ENCODE data around the gene CKAP5. TPM values are rescaled to one million over a fixed set of nuclear protein-coding genes. Genes with fewer than 3 reads are reported as not detected.

The CKAP5 gene
- total RNA-seq (45.4 TPM), polyA plus RNA-seq (10 to 100 TPM in 3 of 4 donors, 1 to 10 TPM in 1; 8.7 to 14.1 (median 12.2) TPM)

DNA sequence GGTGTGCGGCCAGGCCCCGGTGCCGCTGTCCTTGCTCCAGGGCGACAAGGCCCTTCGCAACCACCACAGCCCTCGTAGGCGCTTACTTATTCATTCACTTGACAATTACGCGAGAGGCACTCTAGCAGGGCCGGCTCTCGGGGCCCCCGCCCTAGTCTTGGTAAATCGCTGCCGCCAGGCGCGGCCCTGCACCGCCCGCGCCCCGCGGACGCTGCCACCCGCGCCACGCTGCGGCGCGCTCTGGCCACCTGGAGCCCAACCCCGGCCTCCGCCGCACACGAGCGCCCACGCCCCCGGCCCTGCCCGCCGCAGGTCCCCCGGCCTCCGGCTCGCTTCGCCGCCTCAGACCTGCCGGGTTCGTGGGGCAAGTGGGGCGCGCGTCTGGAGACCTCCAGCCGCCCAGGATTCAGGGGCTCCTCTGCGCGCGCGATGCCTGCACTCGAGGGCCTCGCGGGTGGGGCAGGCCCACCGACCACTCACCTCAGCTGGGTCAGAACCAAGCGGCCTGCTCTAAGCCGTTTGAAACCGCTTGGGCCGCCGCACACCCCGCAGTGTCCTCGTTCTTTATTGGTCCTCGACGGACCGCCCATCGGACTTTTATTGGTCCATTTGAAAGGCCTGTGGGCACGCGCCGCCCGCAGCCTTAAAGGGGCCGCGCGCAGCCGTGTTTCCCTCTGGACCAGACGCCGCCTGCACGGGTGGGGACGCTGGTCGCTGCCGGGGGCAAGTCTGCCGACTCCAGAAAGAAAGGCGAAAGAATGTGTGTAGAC is at the start of gene CKAP5:
Gene CKAP5, minus strand, starts transcription at position 541 of the 770 bp plus-strand sequence. CDS start 25,049 bp downstream, outside the sequence.
- ATAC-seq (ENCODE audit: low read depth in 2 of 2): peak; percentile 90 to 93

DNA sequence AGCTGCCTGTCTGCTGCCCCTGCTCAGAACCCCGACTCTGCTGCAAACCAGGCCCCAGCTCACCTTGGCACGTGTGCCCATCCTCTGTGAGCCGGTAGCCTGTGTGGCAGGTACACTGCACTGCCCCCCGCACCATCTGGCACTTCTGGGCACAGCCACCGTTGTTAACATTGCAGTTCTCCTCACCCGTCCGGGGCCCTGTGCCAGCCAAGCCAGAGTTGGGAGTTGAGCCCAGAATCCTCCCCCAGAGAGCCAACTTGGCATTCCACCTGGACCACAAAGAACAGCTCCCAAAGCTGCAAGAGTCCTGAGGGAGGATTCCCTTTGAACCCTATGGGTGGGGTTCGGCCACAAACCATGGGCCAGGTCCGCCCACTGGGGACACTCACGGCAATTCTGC is 49.7 kb upstream of the CKAP5 start:
- Mint-ChIP-seq H3K9me3 (no peaks in the 10 kb centered on the region), H3K27ac (no peak overlapping the region), H3K36me3 (no peaks in the 10 kb centered on the region), H3K4me1 (no peaks in the 10 kb centered on the region), H3K27me3 (no peaks in the 10 kb centered on the region), H3K4me3 (no peak overlapping the region)
- DNase-seq (no peak), ATAC-seq (ENCODE audit: low read depth in 2 of 2) (no peak)
- Histone ChIP-seq H3K4me3 (ENCODE audit: low read depth, low read length) (no peak overlapping the region), H3K27ac (ENCODE audit: insufficient read depth, low read length, poor library complexity, severe bottlenecking) (no peak overlapping the region), H3K36me3 (ENCODE audit: control insufficient read depth, insufficient read depth, low read length) (no peaks in the 10 kb centered on the region), H3K4me1 (ENCODE audit: control insufficient read depth, insufficient read depth, low read length, poor library complexity, severe bottlenecking) (no peaks in the 10 kb centered on the region), H3K9me3 (ENCODE audit: control insufficient read depth in 2 of 2, low read length in 2 of 2) (no peaks in the 10 kb centered on the region), H3K27me3 (ENCODE audit: control insufficient read depth, insufficient read depth, low read length) (no peaks in the 10 kb centered on the region)

More for the DNA sequence above, at the start of gene CKAP5:
- Mint-ChIP-seq H3K9me3 (peaks cover 0 to 1% (median 0%) of the 10 kb centered on the region in 7 donors), H3K36me3 (no peaks in the 10 kb centered on the region), H3K27me3 (peaks cover 10% of the 10 kb centered on the region), H3K27ac (peak within 1 kb of the TSS; percentile 91 to 97 (median 95)), H3K4me3 (peak within 1 kb of the TSS; percentile 94 to 99 (median 96)), H3K4me1 (peaks cover 10 to 47% (median 34%) of the 10 kb centered on the region in 4 donors)
- Histone ChIP-seq H3K27me3 (ENCODE audit: control insufficient read depth, insufficient read depth, low read length) (no peaks in the 10 kb centered on the region), H3K36me3 (ENCODE audit: control insufficient read depth, insufficient read depth, low read length) (no peaks in the 10 kb centered on the region), H3K4me3 (ENCODE audit: low read depth, low read length) (peak within 1 kb of the TSS; percentile 84), H3K27ac (ENCODE audit: insufficient read depth, low read length, poor library complexity, severe bottlenecking) (peak within 1 kb of the TSS; percentile 70), H3K4me1 (ENCODE audit: control insufficient read depth, insufficient read depth, low read length, poor library complexity, severe bottlenecking) (peaks cover 19% of the 10 kb centered on the region), H3K9me3 (ENCODE audit: control insufficient read depth in 2 of 2, low read length in 2 of 2) (no peaks in the 10 kb centered on the region)
- DNase-seq: peak; percentile 81 to 93 (median 86)

DNA sequence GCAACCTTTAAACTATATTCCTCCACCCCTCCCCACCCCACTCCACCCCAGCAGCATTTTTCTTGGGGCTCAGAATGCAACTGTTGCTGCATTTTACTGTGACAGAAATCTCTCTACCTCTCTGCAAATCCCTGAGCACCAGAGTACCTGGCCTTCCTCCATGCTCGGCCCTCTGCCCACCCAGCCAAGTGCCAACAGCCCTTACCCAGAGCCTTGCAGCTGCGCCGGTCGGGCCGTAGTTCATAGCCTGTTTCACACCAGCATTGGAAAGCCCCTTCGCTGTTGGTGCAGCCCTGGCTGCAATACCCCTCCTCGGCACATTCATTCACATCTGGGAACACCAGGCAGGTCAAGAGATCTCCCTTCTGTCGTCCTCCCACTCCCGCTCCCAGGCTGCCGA is 48.9 kb upstream of the CKAP5 start:
- peaks cover 0 to 2% (median 0%) of the 10 kb centered on the region in 7 donors for H3K9me3 Mint-ChIP-seq
- Histone ChIP-seq H3K4me1 (ENCODE audit: control insufficient read depth, insufficient read depth, low read length, poor library complexity, severe bottlenecking) (no peaks in the 10 kb centered on the region), H3K9me3 (ENCODE audit: control insufficient read depth in 2 of 2, low read length in 2 of 2) (no peaks in the 10 kb centered on the region), H3K36me3 (ENCODE audit: control insufficient read depth, insufficient read depth, low read length) (no peaks in the 10 kb centered on the region), H3K27me3 (ENCODE audit: control insufficient read depth, insufficient read depth, low read length) (no peaks in the 10 kb centered on the region), H3K27ac (ENCODE audit: insufficient read depth, low read length, poor library complexity, severe bottlenecking) (no peak overlapping the region), H3K4me3 (ENCODE audit: low read depth, low read length) (no peak overlapping the region)
- no peak overlapping the region for H3K4me3 Mint-ChIP-seq
- no peaks in the 10 kb centered on the region for H3K4me1 Mint-ChIP-seq
- ATAC-seq (ENCODE audit: low read depth in 2 of 2) (no peak), DNase-seq (no peak)
- no peaks in the 10 kb centered on the region for H3K27me3 Mint-ChIP-seq
- no peak overlapping the region for H3K27ac Mint-ChIP-seq
- H3K36me3 Mint-ChIP-seq: no peaks in the 10 kb centered on the region

DNA sequence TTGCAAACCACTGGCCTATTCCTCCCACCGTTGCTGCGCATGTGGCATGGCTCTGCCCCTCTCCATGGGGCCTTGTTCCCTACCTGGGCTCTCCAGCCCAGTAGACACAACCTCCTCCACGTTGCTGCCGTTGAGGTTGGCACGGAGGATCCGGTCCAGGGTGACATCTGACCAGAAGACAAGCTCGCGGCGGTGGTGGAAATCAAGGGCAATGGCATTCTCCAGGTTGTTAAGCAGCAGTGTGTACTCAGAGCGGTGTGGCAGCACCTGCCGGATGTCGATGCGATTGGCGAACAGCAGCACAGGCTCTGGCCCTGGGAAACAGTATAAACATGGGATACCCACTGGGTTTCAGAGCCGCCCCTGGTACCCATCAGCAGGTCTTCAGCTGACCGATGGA is 48.4 kb upstream of the CKAP5 start:
- no peak overlapping the region for H3K4me3 Mint-ChIP-seq
- no peaks in the 10 kb centered on the region for H3K36me3 ChIP-seq (ENCODE audit: control insufficient read depth, insufficient read depth, low read length)
- H3K4me3 ChIP-seq (ENCODE audit: low read depth, low read length): no peak overlapping the region
- H3K9me3 ChIP-seq (ENCODE audit: control insufficient read depth in 2 of 2, low read length in 2 of 2): no peaks in the 10 kb centered on the region
- H3K27me3 ChIP-seq (ENCODE audit: control insufficient read depth, insufficient read depth, low read length): no peaks in the 10 kb centered on the region
- H3K9me3 Mint-ChIP-seq: peaks cover 0 to 2% (median 0%) of the 10 kb centered on the region in 7 donors
- H3K4me1 Mint-ChIP-seq: peaks cover 0 to 3% (median 0%) of the 10 kb centered on the region in 4 donors
- no peaks in the 10 kb centered on the region for H3K4me1 ChIP-seq (ENCODE audit: control insufficient read depth, insufficient read depth, low read length, poor library complexity, severe bottlenecking)
- ATAC-seq (ENCODE audit: low read depth in 2 of 2) (no peak), DNase-seq (no peak)
- H3K27ac ChIP-seq (ENCODE audit: insufficient read depth, low read length, poor library complexity, severe bottlenecking): no peak overlapping the region
- H3K27ac Mint-ChIP-seq: no peak overlapping the region
- H3K27me3 Mint-ChIP-seq: peaks cover 4% of the 10 kb centered on the region
- no peaks in the 10 kb centered on the region for H3K36me3 Mint-ChIP-seq

DNA sequence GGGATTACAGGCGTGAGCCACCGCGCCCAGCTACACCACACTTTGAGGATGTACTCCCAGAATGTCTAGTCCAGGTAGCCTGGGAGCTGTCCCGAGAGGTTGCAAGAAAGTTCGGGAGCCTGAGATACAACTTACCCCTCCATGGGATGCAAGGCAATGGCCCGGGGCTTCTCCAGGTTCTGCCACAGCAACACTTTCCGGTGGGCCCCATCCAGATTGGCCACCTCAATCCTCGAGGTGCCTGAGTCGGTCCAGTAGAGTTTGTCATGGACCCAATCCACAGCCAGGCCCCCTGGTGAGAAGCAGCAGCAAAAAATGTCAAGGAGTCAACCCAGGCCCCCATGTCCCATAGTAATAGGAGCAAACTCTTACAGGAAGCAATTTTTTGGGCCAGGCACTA is 46.8 kb upstream of the CKAP5 start:
- H3K27ac Mint-ChIP-seq: no peak overlapping the region
- H3K36me3 Mint-ChIP-seq: no peaks in the 10 kb centered on the region
- Histone ChIP-seq H3K4me3 (ENCODE audit: low read depth, low read length) (no peak overlapping the region), H3K27ac (ENCODE audit: insufficient read depth, low read length, poor library complexity, severe bottlenecking) (no peak overlapping the region), H3K36me3 (ENCODE audit: control insufficient read depth, insufficient read depth, low read length) (no peaks in the 10 kb centered on the region), H3K27me3 (ENCODE audit: control insufficient read depth, insufficient read depth, low read length) (no peaks in the 10 kb centered on the region), H3K4me1 (ENCODE audit: control insufficient read depth, insufficient read depth, low read length, poor library complexity, severe bottlenecking) (no peaks in the 10 kb centered on the region), H3K9me3 (ENCODE audit: control insufficient read depth in 2 of 2, low read length in 2 of 2) (no peaks in the 10 kb centered on the region)
- ATAC-seq (ENCODE audit: low read depth in 2 of 2) (no peak), DNase-seq (no peak)
- H3K9me3 Mint-ChIP-seq: peaks cover 0 to 2% (median 0%) of the 10 kb centered on the region in 7 donors
- peaks cover 0 to 3% (median 0%) of the 10 kb centered on the region in 4 donors for H3K4me1 Mint-ChIP-seq
- no peak overlapping the region for H3K4me3 Mint-ChIP-seq
- peaks cover 9% of the 10 kb centered on the region for H3K27me3 Mint-ChIP-seq

DNA sequence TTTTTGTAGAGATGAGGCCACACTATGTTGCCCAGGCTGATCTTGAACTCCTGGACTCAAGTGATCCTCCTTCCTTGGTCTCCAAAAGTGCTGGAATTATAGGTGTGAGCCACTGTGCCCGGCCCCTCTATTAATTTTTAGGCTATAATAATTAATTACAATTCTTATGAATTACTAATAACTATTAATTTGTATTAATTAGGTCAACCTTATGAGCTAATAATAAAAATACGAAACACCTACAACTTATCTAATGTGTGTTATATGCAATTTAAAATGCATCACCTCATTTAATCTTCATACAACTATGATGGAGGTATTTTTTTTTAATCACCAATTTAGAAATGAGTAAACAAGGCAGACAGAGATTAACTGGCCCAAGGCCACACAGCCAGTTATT is 46.0 kb upstream of the CKAP5 start:
- DNase-seq (no peak), ATAC-seq (ENCODE audit: low read depth in 2 of 2) (no peak)
- H3K4me1 ChIP-seq (ENCODE audit: control insufficient read depth, insufficient read depth, low read length, poor library complexity, severe bottlenecking): no peaks in the 10 kb centered on the region
- H3K4me3 ChIP-seq (ENCODE audit: low read depth, low read length): no peak overlapping the region
- H3K27me3 ChIP-seq (ENCODE audit: control insufficient read depth, insufficient read depth, low read length): no peaks in the 10 kb centered on the region
- no peaks in the 10 kb centered on the region for H3K9me3 ChIP-seq (ENCODE audit: control insufficient read depth in 2 of 2, low read length in 2 of 2)
- Mint-ChIP-seq H3K36me3 (no peaks in the 10 kb centered on the region), H3K27ac (no peak overlapping the region), H3K4me1 (peaks cover 0 to 3% (median 0%) of the 10 kb centered on the region in 4 donors), H3K4me3 (no peak overlapping the region), H3K9me3 (peaks cover 0 to 2% (median 0%) of the 10 kb centered on the region in 7 donors), H3K27me3 (peaks cover 9% of the 10 kb centered on the region)
- H3K27ac ChIP-seq (ENCODE audit: insufficient read depth, low read length, poor library complexity, severe bottlenecking): no peak overlapping the region
- H3K36me3 ChIP-seq (ENCODE audit: control insufficient read depth, insufficient read depth, low read length): no peaks in the 10 kb centered on the region

DNA sequence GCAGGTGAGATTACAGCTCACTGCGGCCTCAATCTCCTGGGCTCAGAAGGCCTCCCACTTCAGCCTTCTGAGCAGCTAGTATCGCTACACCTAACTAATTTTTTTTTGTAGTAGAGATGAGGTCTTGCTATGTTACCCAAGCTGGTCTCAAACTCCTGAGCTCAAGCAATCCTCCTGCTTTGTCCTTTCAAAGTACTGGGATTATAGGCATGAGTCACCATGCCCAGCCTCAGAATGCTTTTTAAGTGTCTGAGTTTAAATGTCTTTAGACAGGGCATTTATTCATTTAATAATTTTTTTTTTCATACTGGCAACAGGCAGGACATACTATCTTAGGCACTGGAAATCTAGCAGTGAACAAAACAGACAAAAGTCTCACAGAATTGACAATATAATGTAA is 44.6 kb upstream of the CKAP5 start:
- Mint-ChIP-seq H3K9me3 (peaks cover 0 to 2% (median 0%) of the 10 kb centered on the region in 7 donors), H3K4me3 (no peak overlapping the region), H3K36me3 (no peaks in the 10 kb centered on the region), H3K27me3 (peaks cover 9% of the 10 kb centered on the region), H3K4me1 (peaks cover 0 to 3% (median 0%) of the 10 kb centered on the region in 4 donors), H3K27ac (peak overlapping the region in 1 of 3 donors; percentile 77)
- no peak overlapping the region for H3K4me3 ChIP-seq (ENCODE audit: low read depth, low read length)
- H3K27ac ChIP-seq (ENCODE audit: insufficient read depth, low read length, poor library complexity, severe bottlenecking): no peak overlapping the region
- H3K27me3 ChIP-seq (ENCODE audit: control insufficient read depth, insufficient read depth, low read length): no peaks in the 10 kb centered on the region
- no peak for DNase-seq
- no peaks in the 10 kb centered on the region for H3K4me1 ChIP-seq (ENCODE audit: control insufficient read depth, insufficient read depth, low read length, poor library complexity, severe bottlenecking)
- H3K9me3 ChIP-seq (ENCODE audit: control insufficient read depth in 2 of 2, low read length in 2 of 2): no peaks in the 10 kb centered on the region
- no peak for ATAC-seq (ENCODE audit: low read depth in 2 of 2)
- no peaks in the 10 kb centered on the region for H3K36me3 ChIP-seq (ENCODE audit: control insufficient read depth, insufficient read depth, low read length)
